Measurements from ENCODE around the gene SAMD4B.
A peak's percentile ranks its signal among the peaks of the same experiment; 100 is the strongest.
"Not testable (repeated sequence)": the region's sequence is repeated elsewhere in the genome, so short reads cannot be mapped to it uniquely, and the experiment has no call there.

SAMD4B gene

GRCh38 chr19:39306075-39306474, 36.1 kb upstream of the SAMD4B start:
- no peak for TF ChIP-seq CTCF (IDR thresholded peaks at IDR 0.05; ENCODE audit: insufficient read depth, low read depth, low read length, missing control alignments)
- DNase-seq (ENCODE audit: low read depth): no peak
- no peak overlapping the region for H3K4me3 ChIP-seq (ENCODE audit: low read length)

- H3K4me3 ChIP-seq (ENCODE audit: low read length): no peak overlapping the region
- no peak for TF ChIP-seq CTCF (IDR thresholded peaks at IDR 0.05; ENCODE audit: insufficient read depth, low read depth, low read length, missing control alignments)
- peak; percentile 36 for DNase-seq (ENCODE audit: low read depth)
These were observed 35.0 kb upstream of the SAMD4B start for GRCh38 chr19:39307046-39307821.

- no peak overlapping the region for H3K4me3 ChIP-seq (ENCODE audit: low read length)
- no peak for DNase-seq (ENCODE audit: low read depth)
- TF ChIP-seq CTCF (IDR thresholded peaks at IDR 0.05; ENCODE audit: insufficient read depth, low read depth, low read length, missing control alignments): no peak
These were observed 34.2 kb upstream of the SAMD4B start for GRCh38 chr19:39307822-39308530.

GRCh38 chr19:39308531-39309304, 33.5 kb upstream of the SAMD4B start:
- DNase-seq (ENCODE audit: low read depth): peak; percentile 21
- no peak for TF ChIP-seq CTCF (IDR thresholded peaks at IDR 0.05; ENCODE audit: insufficient read depth, low read depth, low read length, missing control alignments)
- H3K4me3 ChIP-seq (ENCODE audit: low read length): no peak overlapping the region

- not testable (repeated sequence) for H3K4me3 ChIP-seq (ENCODE audit: low read length); DNase-seq (ENCODE audit: low read depth)
These were observed 32.9 kb upstream of the SAMD4B start for GRCh38 chr19:39309305-39309670.

- no peak for TF ChIP-seq CTCF (IDR thresholded peaks at IDR 0.05; ENCODE audit: insufficient read depth, low read depth, low read length, missing control alignments)
- no peak overlapping the region for H3K4me3 ChIP-seq (ENCODE audit: low read length)
- no peak for DNase-seq (ENCODE audit: low read depth)
These were observed 31.5 kb upstream of the SAMD4B start for GRCh38 chr19:39310558-39311311.

Data from epithelial cell of esophagus (primary cell).